ENCODE measurements around the gene TTC39C.
A peak's percentile ranks its signal among the peaks of the same experiment; 100 is the strongest.
"Not testable (repeated sequence)": the region's sequence is repeated elsewhere in the genome, so short reads cannot be mapped to it uniquely, and the experiment has no call there.

The TTC39C gene

GRCh38 chr18:24055009-24055804 is 40.7 kb downstream of the TTC39C start:
- DNase-seq, result no peak

- no peak for DNase-seq
Measured at GRCh38 chr18:24055878-24056277, 41.3 kb downstream of the TTC39C start.

GRCh38 chr18:24056506-24056905 is 42.0 kb downstream of the TTC39C start:
- DNase-seq, result no peak

DNA sequence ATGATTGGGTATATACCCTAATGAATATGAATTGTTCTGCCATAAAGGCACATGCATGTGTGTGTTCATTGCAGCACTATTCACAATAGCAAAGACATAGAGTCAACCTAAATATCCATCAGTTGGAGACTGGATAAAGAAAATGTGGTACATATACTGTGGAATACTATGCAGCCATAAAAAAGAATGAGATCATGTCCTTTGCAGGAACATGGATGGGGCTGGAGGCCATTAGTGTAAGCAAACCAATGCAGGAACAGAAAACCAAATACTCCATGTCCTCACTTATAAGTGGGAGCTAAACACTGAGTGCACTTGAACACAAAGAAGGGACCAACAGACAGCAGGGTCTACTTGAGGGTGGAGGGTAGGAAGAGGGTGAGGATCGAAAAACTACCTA is 43.2 kb downstream of the TTC39C start:
- DNase-seq, result no peak

GRCh38 chr18:24059385-24059784 is 44.8 kb downstream of the TTC39C start:
- DNase-seq, result not testable (repeated sequence)

DNA sequence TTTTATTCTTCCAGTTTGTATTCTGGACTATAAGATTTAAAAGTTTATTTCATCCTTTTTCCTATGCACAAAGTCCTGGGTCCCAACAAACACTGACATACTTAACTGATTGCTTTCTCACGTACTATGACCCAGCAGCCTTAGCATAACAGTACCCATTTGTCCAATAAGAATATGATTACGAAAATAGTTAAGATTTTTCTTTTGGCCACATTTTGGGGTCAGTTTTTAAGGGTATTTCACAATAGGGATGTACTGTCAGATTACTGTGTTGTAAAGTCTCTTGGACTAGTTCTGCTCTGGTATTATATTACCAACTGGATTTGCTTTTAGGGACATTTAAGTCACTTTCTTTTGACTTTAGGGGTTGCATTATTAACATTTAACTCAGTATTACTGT is 46.1 kb downstream of the TTC39C start:
- DNase-seq, result no peak

DNA sequence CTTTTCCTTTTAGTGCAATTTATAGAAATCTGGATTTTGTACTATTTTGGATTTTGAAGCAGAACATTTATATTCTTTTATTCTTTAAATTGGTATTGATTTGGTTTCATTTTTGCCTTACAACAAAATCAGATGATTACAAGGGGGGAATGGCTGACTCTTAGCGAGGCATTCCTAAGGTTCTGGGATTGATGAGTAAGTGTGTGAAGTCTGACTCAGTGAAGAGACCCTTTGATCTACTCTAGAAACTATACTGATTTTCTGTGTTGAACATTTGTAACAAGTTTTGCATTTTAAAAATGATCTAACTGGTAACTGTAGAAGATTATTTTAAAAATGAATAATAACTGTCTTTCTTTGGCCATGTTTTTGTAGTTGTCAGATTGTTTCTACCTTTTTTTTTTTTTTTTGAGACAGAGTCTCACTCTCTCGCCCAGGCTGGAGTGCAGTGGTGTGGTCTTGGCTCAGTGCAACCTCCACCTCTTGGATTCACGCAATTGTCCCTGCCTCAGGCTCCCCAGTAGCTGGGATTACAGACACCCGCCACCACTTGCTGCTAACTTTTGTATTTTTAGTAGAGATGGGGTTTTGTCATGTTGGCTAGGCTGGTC is 48.7 kb downstream of the TTC39C start:
- peak; percentile 74 for DNase-seq

GRCh38 chr18:24064391-24065100 is 50.0 kb downstream of the TTC39C start:
- no peak for DNase-seq

GRCh38 chr18:24065906-24066305 is 51.4 kb downstream of the TTC39C start:
- peak; percentile 13 for DNase-seq

GRCh38 chr18:24068945-24069693 is 54.6 kb downstream of the TTC39C start:
- peak; percentile 6 for DNase-seq

DNA sequence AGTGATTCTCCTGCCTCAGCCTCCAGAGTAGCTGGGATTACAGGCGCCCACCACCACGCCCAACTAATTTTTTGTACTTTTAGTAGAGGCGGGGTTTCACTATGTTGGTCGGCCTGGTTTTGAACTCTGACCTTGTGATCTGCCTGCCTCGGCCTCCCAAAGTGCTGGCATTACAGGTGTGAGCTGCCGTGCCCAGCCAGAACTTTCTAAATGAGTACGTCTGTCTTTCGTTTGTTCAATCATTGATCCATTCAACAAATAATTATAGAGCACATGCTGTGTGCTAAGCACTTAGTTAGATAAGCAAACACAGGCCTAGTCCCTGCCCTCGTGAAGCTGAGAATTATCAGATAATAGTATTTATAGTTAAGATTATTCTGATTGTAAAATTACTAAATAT is 56.5 kb downstream of the TTC39C start:
- DNase-seq, result no peak

- no peak for DNase-seq
Measured at GRCh38 chr18:24071779-24072178, 57.2 kb downstream of the TTC39C start.

GRCh38 chr18:24072743-24073142 is 58.2 kb downstream of the TTC39C start:
- DNase-seq, result no peak

DNA sequence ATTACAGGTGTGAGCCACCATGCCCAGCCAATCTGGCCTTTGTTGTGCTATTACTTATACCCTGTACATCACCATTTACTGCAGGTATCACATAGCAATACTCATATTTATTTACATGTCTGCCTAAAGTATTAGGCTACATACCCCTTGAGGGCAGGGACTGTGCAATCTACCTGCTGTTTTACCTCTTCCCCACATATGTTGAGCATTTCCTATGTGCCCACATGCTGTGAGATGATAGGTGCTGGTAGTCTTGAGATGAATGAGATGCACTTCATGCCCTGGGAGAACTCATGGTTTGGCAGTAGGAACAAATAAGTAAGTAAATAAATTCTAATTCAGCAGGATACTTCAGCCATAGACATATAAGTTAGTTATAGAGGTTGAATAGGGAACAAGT is 59.2 kb downstream of the TTC39C start:
- no peak for DNase-seq

DNA sequence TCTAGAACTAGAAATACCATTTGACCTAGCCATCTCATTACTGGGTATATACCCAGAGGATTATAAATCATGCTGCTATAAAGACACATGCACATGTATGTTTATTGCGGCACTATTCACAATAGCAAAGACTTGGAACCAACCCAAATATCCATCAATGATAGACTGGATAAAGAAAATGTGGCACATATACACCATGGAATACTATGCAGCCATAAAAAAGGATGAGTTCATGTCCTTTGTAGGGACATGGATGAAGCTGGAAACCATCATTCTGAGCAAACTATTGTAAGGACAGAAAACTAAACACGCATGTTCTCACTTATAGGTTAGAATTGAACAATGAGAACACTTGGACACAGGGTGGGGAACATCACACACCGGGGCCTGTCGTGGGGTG is 60.2 kb downstream of the TTC39C start:
- not testable (repeated sequence) for DNase-seq

DNA sequence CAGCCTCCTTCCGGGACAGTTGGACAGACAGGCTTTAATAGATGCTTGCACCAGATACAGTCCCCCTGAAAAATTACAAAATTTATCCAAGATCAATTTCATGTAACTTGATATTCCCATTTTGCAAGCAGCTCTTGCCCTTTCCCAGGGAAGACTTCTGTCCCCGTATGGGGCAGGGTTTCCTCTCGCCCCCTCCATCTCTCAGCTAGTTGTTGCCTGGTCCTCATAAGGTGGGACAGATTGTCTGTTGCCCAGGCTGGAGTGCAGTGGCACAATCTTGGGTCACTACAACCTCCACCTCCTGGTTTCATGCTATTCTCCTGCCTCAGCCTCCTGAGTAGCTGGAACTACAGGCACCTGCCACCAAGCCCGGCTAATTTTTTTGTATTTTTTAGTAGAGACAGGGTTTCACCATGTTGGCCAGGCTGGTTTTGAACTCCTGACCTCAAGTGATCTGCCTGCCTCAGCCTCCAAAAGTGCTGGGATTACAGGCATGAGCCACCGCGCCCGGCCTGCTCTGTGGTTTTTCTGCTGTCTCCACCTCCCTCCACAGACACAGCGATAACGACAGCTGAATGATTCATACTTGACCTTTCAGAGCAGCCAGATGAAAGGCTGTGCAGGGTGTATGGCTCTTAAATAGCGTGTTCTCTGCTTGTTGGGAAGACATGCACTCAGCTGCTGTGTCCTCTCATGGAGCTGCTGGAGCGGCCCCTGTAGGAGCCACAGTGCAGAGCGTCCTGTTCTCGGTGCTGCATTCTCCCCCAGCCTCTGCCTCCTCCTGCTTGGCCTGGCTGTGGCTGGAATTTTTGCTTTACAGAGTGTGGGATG is 61.4 kb downstream of the TTC39C start:
- peak; percentile 96 for DNase-seq

GRCh38 chr18:24076950-24077349 is 62.4 kb downstream of the TTC39C start:
- DNase-seq, result no peak

DNA sequence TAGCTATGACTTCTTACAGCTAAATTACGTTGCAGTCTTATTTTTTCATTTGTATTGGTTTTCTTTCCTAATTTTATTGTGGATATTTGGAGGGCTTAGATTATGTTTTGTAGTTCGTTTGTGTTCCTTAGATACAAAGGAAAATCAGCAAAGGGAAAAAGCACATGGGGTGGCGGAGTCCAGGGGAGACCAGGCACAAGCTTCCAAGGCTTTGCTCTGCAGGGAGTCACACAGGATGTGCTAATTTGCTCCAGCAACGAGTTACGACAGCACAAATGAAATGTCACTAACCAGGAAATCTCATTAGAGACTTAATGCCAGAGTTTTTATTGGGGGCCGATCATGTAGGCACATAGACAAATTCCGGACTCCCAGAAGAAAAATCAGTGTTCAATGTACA is 63.8 kb downstream of the TTC39C start:
- no peak for DNase-seq

DNA sequence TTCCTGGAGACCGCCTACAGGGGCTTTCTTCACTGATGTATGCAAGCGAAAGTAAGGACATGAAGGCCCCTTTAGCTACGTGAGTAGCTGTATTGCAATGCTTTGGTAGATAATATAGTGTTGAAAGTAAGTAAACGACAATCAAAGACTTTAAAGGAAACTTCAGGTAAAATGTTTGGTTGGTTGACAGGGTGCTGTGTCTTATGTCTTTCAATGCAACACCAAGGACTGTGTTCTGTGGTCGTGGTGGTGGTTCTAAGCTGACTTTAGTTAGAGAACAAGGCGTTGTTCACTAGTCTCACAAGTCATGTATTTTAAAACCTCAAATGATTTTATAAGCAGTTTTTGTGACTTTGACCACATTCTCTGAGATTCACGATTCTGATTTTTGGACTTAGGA is 66.3 kb downstream of the TTC39C start:
- DNase-seq, result no peak

- DNase-seq, result no peak
Measured at GRCh38 chr18:24083550-24083949, 69.0 kb downstream of the TTC39C start.

DNA sequence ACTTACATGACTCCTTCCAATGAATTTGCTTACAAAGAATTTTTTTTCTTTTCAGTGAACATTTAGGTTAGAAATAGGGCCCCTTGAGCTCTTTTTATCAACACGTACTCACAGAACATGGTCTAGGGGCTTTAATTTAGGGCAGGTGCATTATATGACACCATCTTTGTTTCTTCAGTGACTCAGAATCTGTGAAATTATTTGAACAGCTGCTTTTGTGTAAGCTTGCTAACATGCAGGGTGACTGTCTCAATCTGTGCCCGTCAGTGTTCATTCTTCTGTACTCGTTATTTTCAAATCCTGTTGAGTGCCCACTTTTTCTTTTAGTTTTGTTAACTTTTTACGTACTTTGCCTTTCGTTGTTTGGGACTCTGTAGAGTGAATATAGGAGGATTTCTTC is 71.5 kb downstream of the TTC39C start:
- DNase-seq, result no peak

- no peak for DNase-seq
Measured at GRCh38 chr18:24089076-24089475, 74.5 kb downstream of the TTC39C start.

Data from fibroblast of skin of right biceps (primary cell).